Stimulated activated CD8-positive, alpha-beta memory T cell treated with anti-CD3 and anti-CD28 coated beads, Interleukin-2, amount 100 ng/mL, for 48 hours (primary cell): ENCODE results near the gene DIPK1B.
"Not testable (repeated sequence)": the region's sequence is repeated elsewhere in the genome, so short reads cannot be mapped to it uniquely, and the experiment has no call there.

Experiments used
- DNase-seq, 2 donors: peaks; one replicate each; pipeline ENCODE4 v3.0.0-alpha.2; 2020; ENCODE audit warnings: low read depth in 2 of 2

The DIPK1B gene

DNA sequence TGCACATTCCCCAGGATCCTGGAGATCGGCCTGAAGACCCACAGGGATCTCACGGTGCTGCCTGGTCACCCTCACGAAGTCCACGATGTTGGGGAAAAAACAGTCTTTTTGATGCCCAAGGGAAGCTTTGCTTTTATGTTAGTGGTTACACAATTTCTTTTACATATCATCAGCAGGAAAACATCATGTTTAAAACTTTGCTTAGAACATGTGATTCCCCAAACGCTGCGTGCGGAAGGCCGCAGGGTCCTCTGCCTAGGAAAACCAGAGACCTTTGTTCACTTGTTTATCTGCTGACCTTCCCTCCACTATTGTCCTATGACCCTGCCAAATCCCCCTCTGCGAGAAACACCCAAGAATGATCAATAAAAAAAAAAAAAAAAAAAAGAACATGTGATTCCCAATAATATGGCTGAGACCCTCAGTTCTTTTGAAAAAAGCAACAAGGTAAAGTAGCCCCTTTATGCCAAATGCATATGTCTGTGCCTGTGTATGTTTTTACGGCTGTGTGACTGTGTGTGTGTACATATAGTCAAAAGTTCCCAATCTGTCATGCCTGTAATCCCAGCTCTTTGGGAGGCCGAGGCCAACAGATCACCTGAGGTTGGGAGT is 13.6 kb upstream of the DIPK1B start:
- DNase-seq = no peak

DNA sequence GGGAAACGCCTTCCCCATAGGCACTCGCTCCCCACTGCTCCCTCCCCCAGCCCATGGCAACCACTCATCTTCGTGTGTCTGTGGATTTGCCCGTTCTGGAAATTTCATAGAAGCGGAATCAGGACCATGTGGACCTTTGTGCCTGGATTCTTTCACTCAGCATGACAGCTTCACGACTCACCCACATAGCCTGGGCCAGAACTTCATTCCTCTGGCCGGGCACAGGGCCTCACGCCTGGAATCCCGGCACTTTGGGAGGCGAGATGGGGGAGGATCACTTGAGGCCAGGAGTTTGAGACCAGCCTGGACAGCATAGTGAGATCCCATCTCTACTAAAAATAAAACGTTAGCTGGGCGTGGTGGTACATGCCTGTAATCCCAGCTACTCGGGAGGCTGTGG is 12.1 kb upstream of the DIPK1B start:
- no peak for DNase-seq

DNA sequence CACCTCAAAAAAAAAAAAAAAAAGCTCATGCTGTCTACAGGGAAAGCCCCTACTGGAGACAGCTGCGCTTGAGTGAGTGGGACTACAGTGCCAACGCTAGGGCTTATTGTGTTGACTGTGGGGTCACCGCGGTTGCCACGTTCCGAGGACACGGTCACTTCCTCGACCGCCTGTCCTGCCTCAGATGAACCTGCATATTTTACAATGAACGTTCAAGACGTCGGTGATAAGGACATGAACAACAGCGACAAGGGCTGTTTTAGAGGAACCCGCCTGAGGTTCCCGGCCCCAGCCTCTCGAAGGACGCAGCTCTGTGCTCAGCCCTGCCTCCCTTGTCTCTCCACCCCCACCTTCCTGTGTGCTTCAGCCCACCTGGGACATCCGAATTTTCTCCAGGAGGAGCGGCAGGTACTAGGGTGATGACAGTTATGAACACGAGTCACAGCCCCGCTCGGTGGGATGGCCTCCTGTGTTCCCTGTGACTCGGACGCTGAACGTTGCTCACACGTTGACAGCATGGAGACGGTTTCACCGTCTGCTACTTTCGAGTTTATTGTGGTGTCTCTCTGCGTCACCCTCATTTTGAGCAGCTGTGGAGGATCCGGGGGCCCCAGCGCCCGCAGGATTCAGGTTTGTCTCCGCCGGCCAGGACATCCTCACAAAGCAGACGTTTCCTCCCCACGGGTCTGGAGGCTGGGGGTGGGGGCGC is 11.3 kb upstream of the DIPK1B start:
- peak; percentile 54 to 71 for DNase-seq

DNA sequence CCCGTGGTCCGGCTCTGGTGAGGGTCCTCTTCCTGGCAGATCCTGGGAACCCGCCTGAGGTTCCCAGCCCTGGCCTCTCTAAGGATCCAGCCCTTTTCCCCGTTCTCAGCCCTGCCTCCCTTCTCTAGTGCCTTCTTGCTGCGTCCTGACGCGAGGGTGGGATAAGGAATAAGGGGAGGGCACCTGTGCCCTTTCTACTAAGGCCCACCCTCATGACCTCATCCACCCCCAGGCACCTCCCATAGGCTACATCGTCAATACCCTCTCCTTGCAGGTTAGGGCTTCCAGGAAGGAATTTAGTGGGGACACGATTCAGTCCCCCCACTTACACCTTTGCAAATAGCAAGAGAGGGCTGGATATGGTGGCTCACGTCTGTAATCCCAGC is 10.7 kb upstream of the DIPK1B start:
- DNase-seq = no peak

DNA sequence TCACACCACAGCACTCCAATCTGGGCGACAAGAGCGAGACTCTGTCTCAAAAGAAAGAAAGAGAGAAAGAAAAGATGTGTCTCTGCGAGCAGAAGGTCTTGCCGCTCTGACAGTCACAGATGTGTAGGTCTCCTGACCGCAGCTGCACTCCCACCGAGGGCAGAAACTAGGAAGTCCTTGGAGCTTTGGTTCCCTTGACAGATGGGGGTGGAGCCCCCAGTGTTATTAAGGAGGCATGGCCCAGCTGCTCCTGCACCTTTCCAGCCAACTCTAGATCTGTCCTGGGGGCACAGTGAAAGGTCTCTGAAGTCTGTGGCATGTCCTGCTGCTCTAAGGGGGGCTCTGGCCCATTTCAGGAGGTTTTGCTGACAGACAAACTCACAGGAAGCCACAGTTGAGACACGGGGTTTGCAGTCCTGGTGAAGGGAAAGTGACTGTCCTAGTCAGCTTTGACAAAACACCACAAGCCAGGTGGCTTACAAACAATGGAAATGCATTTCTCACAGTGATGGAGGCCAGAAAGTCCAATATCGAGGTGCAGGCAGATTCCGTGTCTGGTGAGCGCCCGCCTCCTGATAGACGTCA is 9.0 kb upstream of the DIPK1B start:
- no peak for DNase-seq

DNA sequence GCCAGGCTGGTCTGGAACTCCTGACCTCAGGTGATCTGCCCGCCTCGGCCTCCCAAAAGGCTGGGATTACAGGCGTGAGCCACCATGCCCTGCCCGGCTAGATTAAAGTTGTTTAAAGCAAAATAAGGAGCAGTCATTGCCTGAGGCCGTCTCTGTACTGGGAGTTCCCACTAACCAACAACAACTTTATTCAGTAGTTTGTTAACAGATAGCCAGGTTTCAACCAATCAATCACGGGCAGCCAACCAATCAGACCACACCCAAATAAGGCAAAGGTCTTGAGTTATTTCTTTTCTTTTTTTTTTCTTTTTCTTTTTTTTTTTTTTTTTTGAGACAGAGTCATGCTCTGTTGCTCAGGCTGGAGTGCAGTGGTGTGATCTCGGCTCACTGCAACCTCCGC is 7.6 kb upstream of the DIPK1B start:
- not testable (repeated sequence) for DNase-seq

DNA sequence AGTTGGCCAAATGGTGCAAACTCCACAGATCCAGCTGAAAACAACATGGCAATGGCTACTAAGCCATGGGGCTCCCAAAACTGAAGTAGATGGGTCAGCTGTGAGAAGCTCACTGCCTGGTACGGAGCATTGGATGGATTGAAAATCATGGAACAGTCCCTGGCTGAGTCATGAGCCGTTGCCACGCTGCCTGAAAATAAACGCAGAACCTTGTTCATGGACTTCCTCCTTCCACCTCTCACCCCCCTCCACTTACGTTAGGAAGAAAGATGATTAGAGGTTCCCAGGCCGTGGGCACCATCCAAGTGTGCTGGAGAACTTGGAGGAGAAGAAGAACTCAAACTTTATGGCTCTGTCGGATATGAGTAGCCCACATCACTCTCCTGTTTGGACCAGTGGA is 6.8 kb upstream of the DIPK1B start:
- DNase-seq = no peak

DNA sequence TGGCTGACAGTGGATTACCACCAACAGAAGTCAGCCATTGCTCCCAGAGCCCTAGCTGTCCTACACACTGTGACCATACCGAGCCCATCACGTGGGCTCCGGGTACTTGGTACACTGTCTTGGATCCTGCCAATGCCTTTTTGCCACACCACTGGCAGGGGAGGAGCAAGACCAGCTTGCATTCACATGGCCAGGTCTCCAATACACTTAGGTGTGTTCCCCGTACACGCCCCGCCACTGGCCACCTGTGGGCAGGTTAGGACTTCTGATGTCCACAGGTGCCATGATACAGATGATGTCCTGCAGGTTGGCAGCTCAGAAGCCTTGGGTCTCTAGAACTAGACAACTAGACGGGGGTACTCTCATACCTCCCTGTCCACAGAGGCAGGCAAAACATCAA is 5.4 kb upstream of the DIPK1B start:
- DNase-seq = no peak

DNA sequence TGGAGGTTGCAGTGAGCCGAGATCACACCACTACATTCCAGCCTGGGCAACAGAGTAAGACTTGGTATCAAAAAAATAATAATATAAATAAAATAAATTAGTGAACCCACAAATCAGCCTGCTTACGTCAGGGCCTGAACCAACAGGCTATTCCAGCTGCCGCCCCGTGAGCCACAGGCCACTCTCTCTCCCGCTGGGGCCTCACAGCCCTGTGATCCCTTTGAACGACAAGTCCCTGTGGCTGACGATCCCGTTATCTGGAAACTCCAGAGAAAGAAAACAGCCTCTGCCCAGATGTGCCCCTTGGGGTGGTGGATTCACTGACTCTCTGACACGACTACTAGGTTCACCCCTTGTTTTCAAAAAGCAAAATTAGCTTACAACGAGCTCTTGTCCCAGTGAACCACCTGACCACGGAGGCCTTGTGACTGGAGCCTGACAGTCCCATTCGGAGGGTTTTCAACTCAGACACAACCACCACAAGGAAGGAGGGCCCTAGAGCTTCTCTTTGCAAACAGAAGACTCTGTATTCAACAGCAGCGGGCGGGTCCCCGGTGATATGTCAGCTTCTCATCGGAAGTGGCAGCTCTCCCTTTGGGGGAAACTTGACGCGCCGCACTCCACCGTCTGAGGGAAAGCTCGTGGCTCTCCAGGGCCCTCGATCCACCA is 4.4 kb upstream of the DIPK1B start:
- no peak for DNase-seq

DNA sequence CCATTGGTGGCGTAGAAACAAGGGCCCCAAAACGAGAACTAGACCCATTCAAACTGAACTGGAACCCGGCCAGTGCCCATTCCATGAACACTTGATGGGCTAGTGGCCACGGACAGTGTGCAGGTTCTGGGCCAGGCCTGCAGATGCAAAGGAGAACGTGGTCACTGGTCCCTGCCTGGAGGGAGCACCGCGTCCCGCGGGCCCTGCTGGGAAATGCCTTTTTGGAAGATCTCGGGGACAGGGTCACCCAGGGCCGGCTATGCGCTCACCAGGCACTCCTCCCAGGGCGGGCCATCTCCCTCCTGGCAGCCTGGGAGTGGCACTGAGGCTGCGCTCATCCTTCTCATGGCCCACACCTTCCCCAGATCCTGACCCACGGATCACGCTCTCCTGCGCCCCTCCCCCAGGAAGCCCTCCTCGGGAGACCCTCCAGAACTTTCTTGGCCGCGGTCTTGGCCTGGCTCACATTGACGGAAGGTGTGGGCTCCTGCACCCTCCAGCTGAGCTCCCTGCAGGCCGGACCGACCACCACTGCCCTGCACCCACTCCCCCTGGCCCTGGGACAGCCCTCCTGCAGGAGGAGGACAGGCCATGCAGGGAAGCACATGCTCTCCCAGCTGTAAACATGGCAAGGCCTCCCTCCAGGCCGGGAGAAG is 2.8 kb upstream of the DIPK1B start:
- no peak for DNase-seq

DNA sequence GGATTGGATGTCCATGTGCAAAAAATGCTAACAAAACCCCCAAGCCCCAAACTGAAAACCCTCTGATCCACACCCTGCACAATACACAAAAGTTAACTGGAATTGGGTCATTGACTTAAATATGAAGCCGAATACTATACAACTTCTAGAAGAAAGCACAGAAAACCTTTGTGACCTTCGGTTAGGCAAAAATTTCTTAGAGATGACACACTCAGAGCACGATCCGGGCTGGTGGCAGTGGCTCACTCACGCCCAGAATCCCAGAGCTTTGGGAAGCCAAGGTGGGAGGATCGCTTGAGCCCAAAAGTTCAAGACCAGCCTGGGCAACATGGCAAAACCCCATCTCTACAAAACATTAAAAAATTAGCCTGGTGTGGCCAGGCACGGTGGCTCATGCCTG is 1.8 kb upstream of the DIPK1B start:
- DNase-seq = no peak

DNA sequence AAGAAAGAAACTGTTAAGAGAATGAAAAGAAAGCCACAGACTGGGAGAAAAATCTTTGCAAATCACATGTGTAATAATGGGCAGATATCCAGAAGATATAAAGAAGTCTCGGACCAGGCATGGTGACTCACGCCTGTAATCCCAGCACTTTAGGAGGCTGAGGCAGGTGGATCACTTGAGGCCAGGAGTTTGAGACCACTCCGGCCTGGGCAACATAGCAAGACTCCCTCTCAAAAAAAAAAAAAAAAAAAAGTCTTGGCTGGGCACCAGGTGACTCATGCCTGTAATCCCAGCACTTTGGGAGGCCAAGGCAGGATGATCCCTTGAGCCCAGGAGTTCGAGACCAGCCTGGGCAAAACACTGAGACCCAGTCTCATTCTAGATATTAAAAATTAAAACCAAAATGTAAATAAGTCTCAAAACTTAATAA is 1.1 kb upstream of the DIPK1B start:
- DNase-seq = not testable (repeated sequence)

DNA sequence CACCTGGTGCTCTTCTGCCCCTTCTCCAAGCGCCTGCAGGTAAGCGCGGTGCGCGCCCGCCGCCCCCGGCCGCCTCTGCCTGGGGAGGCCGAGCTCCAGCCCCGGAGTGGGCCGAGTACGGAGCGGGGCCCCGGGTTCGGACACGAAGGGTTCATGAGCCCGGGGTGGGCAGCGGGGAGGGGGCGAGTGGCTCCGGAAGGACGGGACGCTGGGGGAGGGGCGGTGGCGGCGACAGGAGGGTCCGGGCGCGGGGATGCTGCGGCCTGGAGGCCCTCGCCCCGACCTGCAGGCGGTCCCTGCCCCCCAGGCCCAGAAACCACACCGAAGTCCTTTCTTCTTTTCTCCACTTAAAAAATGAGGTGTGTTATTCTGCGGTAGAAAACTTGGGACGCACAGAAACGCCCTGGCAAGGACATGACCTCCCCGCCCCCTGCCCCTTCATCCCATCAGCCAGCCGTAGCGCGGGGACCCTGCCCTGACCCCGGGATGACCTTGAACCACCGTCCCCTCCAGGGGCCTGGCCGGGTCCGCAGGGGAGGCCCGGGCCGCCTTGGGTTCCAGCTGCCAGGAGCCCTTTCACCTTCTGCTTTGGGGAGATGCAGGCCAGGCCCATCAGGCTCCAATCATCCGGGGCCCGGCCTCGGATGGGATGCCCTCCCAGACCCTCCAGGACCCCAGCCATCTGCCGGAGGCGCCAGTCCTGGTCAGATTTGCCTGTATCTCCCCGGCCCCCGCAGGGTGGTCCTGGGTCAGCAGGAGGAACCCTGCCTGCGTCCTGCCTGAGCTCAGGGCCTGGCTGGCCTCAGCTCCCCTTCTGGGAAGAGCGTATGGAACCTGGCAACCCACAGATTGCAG is 545 bp downstream of the DIPK1B start:
- DNase-seq = no peak

DNA sequence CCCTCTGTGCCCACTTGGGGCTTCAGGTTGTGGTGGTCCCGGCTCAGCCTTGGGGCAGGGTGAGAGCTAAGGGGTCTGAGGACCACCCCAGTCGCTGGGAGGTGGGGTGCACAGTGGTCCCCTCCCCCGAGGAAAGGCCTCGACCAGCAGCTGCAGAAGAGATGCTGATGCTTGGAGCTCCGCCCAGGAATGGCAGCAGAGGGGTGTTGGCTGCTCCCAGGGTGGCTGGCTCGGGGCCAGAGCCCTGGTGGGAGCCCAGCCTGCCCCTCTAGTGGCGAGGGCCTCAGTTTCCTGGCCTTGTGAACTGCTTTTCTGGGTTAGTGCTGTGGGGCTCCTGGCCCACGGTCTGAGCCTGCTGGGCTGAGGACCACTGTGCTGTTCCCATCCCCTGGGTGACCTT is 1.2 kb downstream of the DIPK1B start:
- DNase-seq = no peak

DNA sequence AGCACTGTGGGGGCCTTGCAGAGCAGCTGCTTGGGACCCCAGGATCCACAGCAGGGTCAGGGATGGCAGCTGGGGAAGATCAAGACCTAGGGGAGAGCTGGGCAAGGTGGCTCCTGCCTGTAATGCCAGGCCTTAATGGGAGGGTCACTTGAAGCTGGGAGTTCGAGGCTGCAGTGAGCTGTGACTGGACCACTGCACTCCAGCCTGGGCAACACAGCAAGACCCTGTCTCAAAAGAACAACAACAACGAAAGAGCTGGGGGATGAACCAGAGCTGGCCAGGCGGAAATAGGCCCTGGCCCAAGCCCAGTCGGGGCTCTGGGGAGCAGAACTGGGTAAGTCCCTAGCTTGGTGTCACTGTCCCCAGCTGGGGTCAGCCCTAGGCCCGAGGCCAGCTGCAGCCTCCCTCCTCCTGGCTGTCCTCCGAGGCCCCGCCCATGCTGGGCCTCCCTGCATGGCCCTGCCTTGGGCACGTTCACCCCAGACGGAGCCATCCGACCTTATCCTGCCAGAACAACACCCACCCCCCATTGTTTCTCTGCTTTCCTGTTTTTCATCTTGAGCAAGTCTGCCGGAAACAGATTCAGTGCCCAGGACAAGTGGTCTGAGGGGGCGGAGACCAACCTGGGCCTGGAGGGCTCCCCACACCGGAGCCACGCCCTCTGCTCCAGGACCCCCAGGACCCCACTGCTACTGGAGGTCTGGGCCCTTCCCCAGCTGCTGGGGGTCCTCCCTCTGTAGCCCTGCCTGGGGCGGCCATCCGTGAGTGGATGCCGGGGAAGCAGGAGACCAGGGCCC is 1.9 kb downstream of the DIPK1B start:
- no peak for DNase-seq

DNA sequence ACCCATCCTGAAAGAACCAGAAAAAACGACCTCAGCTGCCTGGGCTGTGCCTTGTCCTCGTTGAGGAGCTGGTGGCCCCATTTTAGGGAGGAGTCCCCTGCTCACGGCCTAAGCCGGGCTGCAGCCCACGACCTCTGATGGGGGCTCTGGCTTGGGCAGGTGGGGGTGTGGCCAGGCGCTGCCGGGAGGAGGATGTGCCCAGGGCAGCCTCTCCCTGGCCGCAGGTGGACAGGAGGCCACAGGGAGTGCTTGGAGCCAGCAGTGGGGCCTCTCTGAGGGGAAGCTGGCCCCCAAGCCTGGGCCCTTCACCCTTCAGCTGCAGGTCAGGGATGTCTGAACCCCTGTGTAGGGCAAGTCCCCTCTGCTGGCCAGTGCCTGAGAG is 2.5 kb downstream of the DIPK1B start:
- DNase-seq = no peak

DNA sequence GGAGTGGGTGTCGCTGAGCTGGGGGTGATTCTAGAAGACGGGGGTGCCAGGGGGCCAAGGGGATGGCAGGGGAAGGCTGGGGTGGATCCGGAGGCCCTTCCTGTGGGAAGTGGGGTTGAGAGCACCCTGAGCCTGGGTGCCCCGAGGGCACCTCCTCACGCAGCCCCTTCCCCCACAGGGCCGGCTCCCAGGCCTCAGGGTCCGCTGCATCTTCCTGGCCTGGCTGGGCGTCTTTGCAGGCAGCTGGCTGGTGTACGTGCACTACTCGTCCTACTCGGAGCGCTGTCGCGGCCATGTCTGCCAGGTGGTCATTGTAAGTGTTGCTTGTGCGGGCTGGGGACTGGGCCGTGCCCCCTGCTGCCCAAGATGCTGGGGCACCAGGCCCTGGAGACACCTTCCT is 5.0 kb downstream of the DIPK1B start:
- no peak for DNase-seq

DNA sequence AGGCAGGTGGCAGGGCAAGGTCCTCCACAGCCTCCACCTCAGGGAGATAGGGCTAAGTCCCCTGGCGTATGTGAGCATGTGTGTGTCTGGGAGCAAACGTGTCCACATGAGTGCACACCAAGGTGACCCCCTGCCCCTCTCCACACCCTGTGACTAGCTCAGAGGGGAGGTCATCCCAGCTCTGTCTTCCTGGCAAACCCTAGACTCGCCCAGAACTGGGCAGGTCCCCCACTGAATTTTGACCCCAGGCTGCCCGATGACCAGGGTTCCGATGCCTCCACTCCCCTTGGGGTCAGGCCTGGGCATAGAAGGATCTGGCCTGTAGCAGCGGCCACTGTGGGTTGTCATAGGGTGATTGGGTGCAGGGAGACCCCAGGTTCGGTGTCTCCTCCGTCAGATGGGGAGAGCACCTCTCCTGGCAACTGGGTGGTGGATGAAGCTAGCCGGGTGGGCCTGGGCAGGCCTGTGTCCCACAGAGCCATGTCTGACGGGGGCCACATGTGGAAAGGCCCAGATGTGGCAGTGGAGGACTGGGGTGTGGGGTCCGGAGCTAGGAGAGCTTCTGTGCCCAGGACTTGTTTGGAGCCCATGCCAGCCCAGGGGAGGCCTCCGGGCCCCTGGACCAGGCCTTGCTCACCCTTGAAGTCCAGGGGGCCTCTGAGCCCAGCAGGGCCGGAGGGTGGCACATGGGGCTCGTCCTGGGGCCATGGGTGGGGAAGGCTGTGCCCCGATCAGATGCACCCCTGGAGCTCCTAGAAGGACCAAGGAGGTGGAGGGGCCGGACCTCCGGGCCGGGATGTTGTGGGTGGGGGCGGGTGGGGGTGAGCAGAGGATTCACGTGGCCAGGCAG is 6.2 kb downstream of the DIPK1B start:
- no peak for DNase-seq

DNA sequence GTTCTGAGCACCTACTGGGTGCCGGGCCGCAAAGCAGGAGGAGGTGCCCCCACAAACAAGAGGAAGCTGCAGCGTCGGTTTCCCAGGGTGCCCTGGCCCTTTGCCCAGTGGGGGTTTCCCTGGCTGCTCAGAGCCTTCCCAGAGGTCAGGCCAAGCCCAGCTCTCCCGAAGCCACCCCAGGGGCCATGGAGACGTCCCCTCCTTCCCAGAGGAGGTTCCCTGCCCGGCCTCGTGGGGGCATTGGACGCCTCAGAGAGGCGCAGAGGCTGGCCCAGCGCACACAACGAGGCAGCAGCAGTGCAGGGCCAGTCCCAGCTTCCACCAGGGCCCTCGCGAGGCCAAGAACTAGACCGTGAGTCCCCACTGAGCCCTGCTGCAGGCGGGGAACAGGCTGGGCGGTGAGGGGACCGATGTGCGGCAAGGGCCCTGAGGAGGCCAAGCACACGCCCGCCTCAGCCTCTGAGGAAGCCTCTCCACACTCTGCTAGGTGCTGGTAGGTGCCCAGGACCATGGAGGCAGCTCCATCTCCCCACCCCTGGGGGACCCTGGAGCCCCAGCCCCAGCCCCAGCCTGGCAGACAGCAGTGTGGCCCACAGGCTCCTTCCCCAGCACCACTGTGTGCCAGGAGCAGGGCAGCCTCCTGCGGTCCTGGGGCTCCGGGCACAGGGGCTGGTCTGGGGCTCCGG is 7.0 kb downstream of the DIPK1B start:
- no peak for DNase-seq
